Tibial artery (tissue), 4 donors: Measurements from ENCODE around the gene SMOC2.

ENCODE experiments used
- DNase-seq, 2 donors: peaks; one replicate each; pipeline ENCODE4 v3.0.0-alpha.2; 2019
- H3K27ac ChIP-seq, 2 donors: fragments of 200-600 bp; sonication (generic) in 1 of 2; 1 replicate in 1 of 2; 2 replicates in 1 of 2; pipeline ENCODE4 v1.5.1; 2018 to 2019; ENCODE audit warnings: mild to moderate bottlenecking in 1 of 2
- H3K27me3 ChIP-seq, 2 donors: fragments of 200-600 bp; sonication (generic) in 1 of 2; one replicate each; pipeline versions ENCODE4 v1.5.1 to v1.6.0; 2016 to 2019
- H3K36me3 ChIP-seq, 3 donors: fragments of 200-600 bp; sonication (generic) in 2 of 3; one replicate each; pipeline ENCODE4 v1.5.1; 2016 to 2019; ENCODE audit warnings: mild to moderate bottlenecking in 2 of 3
- H3K4me1 ChIP-seq, 4 donors: fragments of 200-600 bp; sonication (generic) in 2 of 4; 1 replicate in 3 of 4; 2 replicates in 1 of 4; pipeline ENCODE4 v1.5.1; 2016 to 2019
- H3K4me3 ChIP-seq, 2 donors: fragments of 200-600 bp; sonication (generic) in 1 of 2; 1 replicate in 1 of 2; 2 replicates in 1 of 2; pipeline ENCODE4 v1.5.1; 2018 to 2019; ENCODE audit warnings: mild to moderate bottlenecking in 2 of 2
- H3K9me3 ChIP-seq, 3 donors: fragments of 200-600 bp; sonication (generic) in 1 of 3; one replicate each; pipeline ENCODE4 v1.5.1; 2016 to 2019
- intact Hi-C: fragments of 100-400 bp; cut with DNase I; formaldehyde crosslinking; loops from one replicate; pipeline ENCODE4 v1.15.0; 2023; ENCODE audit warnings: low total_unique reads
- TF ChIP-seq, protein P1 (sequence below), 2 experiments: fragments of 200-600 bp in 1 of 2; fragments of 450-650 bp in 1 of 2; IDR thresholded peaks; one replicate each; pipeline ENCODE4 v1.5.1; 2017 to 2019; ENCODE audit warnings: antibody characterized with exemption in 2 of 2, mild to moderate bottlenecking in 1 of 2, moderate library complexity in 1 of 2

SMOC2 gene

DNA sequence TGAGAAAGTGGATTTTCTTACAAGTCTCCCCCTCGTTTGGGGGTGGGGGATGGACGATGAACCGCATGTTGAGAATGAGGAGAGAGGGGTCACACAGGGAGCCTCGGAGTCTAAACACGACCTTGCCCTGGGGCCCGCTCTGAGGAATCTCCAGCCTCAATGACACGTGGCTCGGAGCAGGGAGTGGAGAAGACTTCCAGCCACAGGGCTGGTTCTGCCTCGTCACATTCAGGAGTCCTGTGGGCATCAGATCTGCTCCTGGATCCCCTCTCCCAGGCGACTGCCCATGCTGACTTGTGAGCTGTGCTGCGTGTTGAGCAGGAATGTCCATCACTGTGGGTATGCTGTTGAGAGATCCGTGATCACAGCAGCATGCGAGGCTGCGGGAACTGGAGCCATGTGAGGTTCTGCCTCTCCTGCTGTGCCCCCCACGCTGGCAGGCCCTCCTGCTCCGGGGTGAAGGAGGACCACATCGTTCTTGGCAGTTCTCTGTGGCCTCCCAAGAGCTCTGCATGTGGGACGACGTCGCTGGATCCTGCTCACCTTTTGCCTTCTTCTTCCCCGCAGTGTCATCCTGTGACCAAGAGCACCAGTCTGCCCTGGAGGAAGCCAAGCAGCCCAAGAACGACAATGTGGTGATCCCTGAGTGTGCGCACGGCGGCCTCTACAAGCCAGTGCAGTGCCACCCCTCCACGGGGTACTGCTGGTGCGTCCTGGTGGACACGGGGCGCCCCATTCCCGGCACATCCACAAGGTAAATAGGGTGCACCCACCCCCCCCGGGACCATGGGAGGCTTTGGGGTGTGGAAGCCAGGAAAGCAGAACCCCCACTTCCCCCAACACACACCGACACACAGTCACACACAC lies 157.5 kb downstream of the SMOC2 start:
- peaks cover 0 to 15% (median 10%) of the 10 kb centered on the region in 3 donors for H3K36me3 ChIP-seq
- no peaks in the 10 kb centered on the region for H3K27me3 ChIP-seq
- no peak overlapping the region for H3K27ac ChIP-seq
- TF ChIP-seq, protein P1, sequence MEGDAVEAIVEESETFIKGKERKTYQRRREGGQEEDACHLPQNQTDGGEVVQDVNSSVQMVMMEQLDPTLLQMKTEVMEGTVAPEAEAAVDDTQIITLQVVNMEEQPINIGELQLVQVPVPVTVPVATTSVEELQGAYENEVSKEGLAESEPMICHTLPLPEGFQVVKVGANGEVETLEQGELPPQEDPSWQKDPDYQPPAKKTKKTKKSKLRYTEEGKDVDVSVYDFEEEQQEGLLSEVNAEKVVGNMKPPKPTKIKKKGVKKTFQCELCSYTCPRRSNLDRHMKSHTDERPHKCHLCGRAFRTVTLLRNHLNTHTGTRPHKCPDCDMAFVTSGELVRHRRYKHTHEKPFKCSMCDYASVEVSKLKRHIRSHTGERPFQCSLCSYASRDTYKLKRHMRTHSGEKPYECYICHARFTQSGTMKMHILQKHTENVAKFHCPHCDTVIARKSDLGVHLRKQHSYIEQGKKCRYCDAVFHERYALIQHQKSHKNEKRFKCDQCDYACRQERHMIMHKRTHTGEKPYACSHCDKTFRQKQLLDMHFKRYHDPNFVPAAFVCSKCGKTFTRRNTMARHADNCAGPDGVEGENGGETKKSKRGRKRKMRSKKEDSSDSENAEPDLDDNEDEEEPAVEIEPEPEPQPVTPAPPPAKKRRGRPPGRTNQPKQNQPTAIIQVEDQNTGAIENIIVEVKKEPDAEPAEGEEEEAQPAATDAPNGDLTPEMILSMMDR (IDR thresholded peaks at IDR 0.05) = no peak
- intact Hi-C loops = no loop called here
- H3K4me3 ChIP-seq = no peak overlapping the region
- H3K4me1 ChIP-seq = no peaks in the 10 kb centered on the region
- peak in 1 of 2 donors; percentile 62 for DNase-seq
- no peaks in the 10 kb centered on the region for H3K9me3 ChIP-seq

- intact Hi-C loops = no loop called here
- Histone ChIP-seq H3K9me3 (no peaks in the 10 kb centered on the region), H3K36me3 (peaks cover 0 to 22% (median 10%) of the 10 kb centered on the region in 3 donors), H3K27me3 (no peaks in the 10 kb centered on the region), H3K27ac (no peak overlapping the region), H3K4me3 (no peak overlapping the region), H3K4me1 (no peaks in the 10 kb centered on the region)
- TF ChIP-seq, protein P1 (IDR thresholded peaks at IDR 0.05) = no peak
- no peak for DNase-seq
Observed at GRCh38 chr6:168599118-168599494, 158.1 kb downstream of the SMOC2 start.

DNA sequence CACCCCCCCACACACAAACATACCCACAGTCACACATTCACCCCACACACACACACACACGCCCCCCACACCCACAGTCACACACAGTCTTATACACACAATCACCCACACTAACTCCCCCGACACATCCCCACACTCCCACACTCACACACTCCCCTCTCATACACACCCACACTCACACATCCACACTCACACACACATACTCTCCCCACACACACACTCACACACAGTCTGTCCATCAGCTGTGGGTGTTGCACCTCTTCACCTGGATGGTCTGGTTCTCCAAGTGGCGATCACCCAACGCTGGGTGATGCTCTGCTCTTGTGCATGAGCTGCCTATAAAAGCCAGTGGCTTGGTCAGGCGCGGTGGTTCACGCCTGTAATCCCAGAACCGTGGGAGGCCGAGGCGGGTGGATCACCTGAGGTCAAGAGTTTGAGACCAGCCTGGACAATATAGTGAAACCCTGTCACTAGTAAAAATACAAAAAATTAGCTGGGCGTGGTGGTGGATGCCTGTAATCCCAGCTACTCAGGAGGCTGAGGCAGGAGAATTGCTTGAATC lies 158.9 kb downstream of the SMOC2 start:
- Histone ChIP-seq H3K27me3 (no peaks in the 10 kb centered on the region), H3K27ac (no peak overlapping the region), H3K9me3 (no peaks in the 10 kb centered on the region), H3K36me3 (peaks cover 0 to 23% (median 10%) of the 10 kb centered on the region in 3 donors), H3K4me1 (no peaks in the 10 kb centered on the region), H3K4me3 (no peak overlapping the region)
- intact Hi-C loops = no loop called here
- TF ChIP-seq, protein P1 (IDR thresholded peaks at IDR 0.05) = no peak
- DNase-seq = peak in 1 of 2 donors; percentile 45

GRCh38 chr6:168600381-168600780 lies 159.4 kb downstream of the SMOC2 start:
- intact Hi-C loops = no loop called here
- TF ChIP-seq, protein P1 (IDR thresholded peaks at IDR 0.05) = no peak
- no peak overlapping the region for H3K4me3 ChIP-seq
- H3K9me3 ChIP-seq = no peaks in the 10 kb centered on the region
- peaks cover 0 to 23% (median 10%) of the 10 kb centered on the region in 3 donors for H3K36me3 ChIP-seq
- peak in 1 of 2 donors; percentile 44 for DNase-seq
- no peaks in the 10 kb centered on the region for H3K4me1 ChIP-seq
- H3K27ac ChIP-seq = no peak overlapping the region
- no peaks in the 10 kb centered on the region for H3K27me3 ChIP-seq

GRCh38 chr6:168601111-168601510 lies 160.1 kb downstream of the SMOC2 start:
- H3K4me1 ChIP-seq = no peaks in the 10 kb centered on the region
- peak in 1 of 2 donors; percentile 65 for DNase-seq
- H3K9me3 ChIP-seq = no peaks in the 10 kb centered on the region
- no peak overlapping the region for H3K27ac ChIP-seq
- no peak overlapping the region for H3K4me3 ChIP-seq
- H3K36me3 ChIP-seq = peaks cover 0 to 23% (median 10%) of the 10 kb centered on the region in 3 donors
- intact Hi-C loops = no loop called here
- H3K27me3 ChIP-seq = no peaks in the 10 kb centered on the region
- TF ChIP-seq, protein P1 (IDR thresholded peaks at IDR 0.05) = no peak
